Naive thymus-derived CD4-positive, alpha-beta T cell (primary cell): ENCODE measurements around the gene NEAT1. TPM values are rescaled to one million over a fixed set of nuclear protein-coding genes. Genes with fewer than 3 reads are reported as not detected.

ENCODE experiments used
- ATAC-seq: fragments of 150-1000 bp; cut with Tn5 transposase; 2 replicates; pipeline ENCODE4 v1.10.0; 2021; ENCODE audit warnings: mild to moderate bottlenecking, moderate library complexity
- CTCF ChIA-PET: fragments of 350-600 bp; sonication (Branson Sonifier 250); formaldehyde crosslinking; loops from one replicate; lab custom pipeline; 2021; ENCODE audit warnings: antibody characterized with exemption; lab: Charles Lee
- POLR2A ChIA-PET: fragments of 350-600 bp; sonication (Branson Sonifier 250); formaldehyde crosslinking; loops from one replicate; lab custom pipeline; 2021; ENCODE audit warnings: antibody characterized with exemption, inconsistent platforms; lab: Charles Lee
- DNase-seq, 9 donors: peaks; one replicate each; pipeline versions ENCODE4 v3.0.0 to v3.0.0-alpha.2; 2020 to 2022; ENCODE audit warnings: mixed read lengths in 1 of 9
- H3K27ac ChIP-seq: one replicate; pipeline ENCODE4 v1.7.0; 2013; ENCODE audit warnings: mild to moderate bottlenecking, low read depth, low read length, moderate library complexity
- H3K27me3 ChIP-seq, 2 donors: one replicate each; pipeline ENCODE4 v1.7.0; 2013; ENCODE audit warnings: low read length in 2 of 2, mild to moderate bottlenecking in 2 of 2, moderate library complexity in 2 of 2; ENCODE audit not compliant: control insufficient read depth in 2 of 2, insufficient read depth in 2 of 2
- H3K36me3 ChIP-seq, 3 experiments: 1 replicate in 2 of 3; 2 replicates in 1 of 3; pipeline ENCODE4 v1.7.0; 2013; ENCODE audit warnings: low read length in 3 of 3, mild to moderate bottlenecking in 3 of 3, moderate library complexity in 1 of 3; ENCODE audit not compliant: insufficient read depth in 3 of 3, control insufficient read depth in 2 of 3
- H3K4me1 ChIP-seq, 2 donors: one replicate each; pipeline ENCODE4 v1.7.0; 2013; ENCODE audit warnings: low read length in 2 of 2, mild to moderate bottlenecking in 2 of 2, moderate library complexity in 1 of 2; ENCODE audit not compliant: control insufficient read depth in 2 of 2, insufficient read depth in 2 of 2
- H3K4me3 ChIP-seq: 2 replicates; pipeline ENCODE4 v1.7.0; 2013; ENCODE audit warnings: mild to moderate bottlenecking, low read length
- H3K9me3 ChIP-seq, 3 experiments: 1 replicate in 2 of 3; 2 replicates in 1 of 3; pipeline ENCODE4 v1.7.0; 2013; ENCODE audit warnings: low read length in 3 of 3; ENCODE audit not compliant: control insufficient read depth in 2 of 3
- H3K27ac Mint-ChIP-seq, 9 donors: one replicate each; pipeline ENCODE4 v1.8.0; 2020 to 2022; ENCODE audit warnings: mixed read lengths in 9 of 9, mild to moderate bottlenecking in 8 of 9, moderate library complexity in 5 of 9, inconsistent platforms in 2 of 9
- H3K27me3 Mint-ChIP-seq, 5 donors: one replicate each; pipeline ENCODE4 v1.8.0; 2021 to 2022; ENCODE audit warnings: mixed read lengths in 5 of 5, mild to moderate bottlenecking in 1 of 5
- H3K36me3 Mint-ChIP-seq, 5 donors: one replicate each; pipeline ENCODE4 v1.8.0; 2020 to 2022; ENCODE audit warnings: mixed read lengths in 5 of 5, mild to moderate bottlenecking in 3 of 5, inconsistent platforms in 1 of 5
- H3K4me1 Mint-ChIP-seq, 7 donors: one replicate each; pipeline ENCODE4 v1.8.0; 2020 to 2022; ENCODE audit warnings: mixed read lengths in 7 of 7, mild to moderate bottlenecking in 3 of 7, inconsistent platforms in 1 of 7
- H3K4me3 Mint-ChIP-seq, 10 donors: one replicate each; pipeline ENCODE4 v1.8.0; 2020 to 2022; ENCODE audit warnings: mild to moderate bottlenecking in 10 of 10, mixed read lengths in 10 of 10, moderate library complexity in 6 of 10, inconsistent platforms in 2 of 10
- H3K9me3 Mint-ChIP-seq, 11 donors: one replicate each; pipeline ENCODE4 v1.8.0; 2020 to 2022; ENCODE audit warnings: mixed read lengths in 11 of 11, mild to moderate bottlenecking in 4 of 11, inconsistent platforms in 1 of 11, moderate library complexity in 1 of 11
- intact Hi-C, 2 donors: fragments of 100-400 bp; cut with micrococcal nuclease; formaldehyde crosslinking; loops; one replicate each; pipeline ENCODE4 v1.15.1; 2023
- polyA plus RNA-seq, 2 donors: library from polyadenylated mRNA; unstranded; fragments of 300-500 nt; fragmentation: Illumina TruSeq; gene quantifications; one replicate each; pipeline ENCODE4 v1.2.3, GENCODE V29; 2021
- total RNA-seq, 6 experiments: library from RNA in 5 of 6; stranded (reverse) in 5 of 6; gene quantifications; 1 replicate in 5 of 6; 2 replicates in 1 of 6; pipeline ENCODE4 v1.2.3 and lab custom pipeline; 2021 to 2026

NEAT1 gene
- total and polyA plus RNA-seq, 7 experiments from 2014 or later: 2.5 to 1,454 (median 401) TPM

DNA sequence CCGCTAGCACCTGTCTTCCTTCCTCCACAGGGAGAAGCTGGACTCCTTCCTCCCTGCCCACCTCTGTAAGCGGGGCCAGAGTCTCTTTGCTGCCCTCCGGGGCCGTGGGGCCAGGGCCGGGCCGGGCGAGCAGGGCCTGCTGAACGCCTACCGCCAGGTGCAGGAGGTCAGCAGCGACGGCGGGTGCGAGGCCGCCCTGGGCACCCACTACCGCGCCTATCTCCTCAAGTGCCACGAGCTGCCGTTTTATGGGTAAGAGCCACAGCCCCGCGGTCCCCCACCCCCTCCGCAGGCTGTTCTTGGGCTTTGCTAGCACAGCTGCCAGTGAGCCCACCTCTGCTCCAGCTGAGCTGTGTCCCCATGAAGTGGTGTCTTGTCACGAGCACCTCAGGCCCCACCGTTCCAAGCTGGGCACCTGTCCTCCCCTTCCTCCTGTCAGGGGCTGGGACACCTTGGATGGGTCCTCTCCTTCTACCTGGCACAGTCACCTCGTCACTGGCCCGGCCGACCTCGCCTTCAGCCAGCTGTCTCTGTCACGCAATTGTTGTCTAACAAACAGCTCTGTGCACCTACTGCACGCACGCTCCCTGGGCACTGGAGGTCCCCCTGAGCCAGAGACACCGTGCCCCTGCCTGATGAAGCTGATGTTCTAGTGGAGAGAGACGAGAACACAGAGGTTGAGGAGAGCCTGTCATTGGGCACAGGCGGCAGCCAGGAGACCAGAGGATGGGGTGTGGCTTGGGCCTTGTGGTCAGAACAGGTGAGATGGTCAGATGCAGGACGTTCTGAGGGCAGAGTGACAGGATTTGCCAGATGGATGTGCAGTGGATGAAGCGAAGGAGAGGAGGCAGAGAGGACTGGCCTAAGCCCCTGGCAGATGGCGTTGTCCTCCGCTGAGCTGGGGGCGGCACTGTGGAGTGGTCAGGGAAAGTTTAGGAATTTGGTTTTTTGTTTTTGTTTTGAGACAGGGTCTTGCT lies 25.5 kb upstream of the NEAT1 start:
- Mint-ChIP-seq H3K27ac (peak overlapping the region in 3 of 9 donors; percentile 38 to 45 (median 43)), H3K36me3 (peaks cover 0 to 21% (median 4%) of the 10 kb centered on the region in 5 donors), H3K4me3 (no peak overlapping the region), H3K27me3 (no peaks in the 10 kb centered on the region), H3K4me1 (peaks cover 0 to 8% (median 4%) of the 10 kb centered on the region in 7 donors), H3K9me3 (peaks cover 0 to 2% (median 0%) of the 10 kb centered on the region in 11 donors)
- ATAC-seq (no peak), DNase-seq (no peak)
- intact Hi-C loops: no loop called here
- no peak overlapping the region for H3K27ac ChIP-seq
- H3K9me3 ChIP-seq: no peaks in the 10 kb centered on the region
- CTCF ChIA-PET: no interaction called here
- peaks cover 0 to 89% (median 13%) of the 10 kb centered on the region in 3 experiments for H3K36me3 ChIP-seq
- POLR2A ChIA-PET: interaction anchor here (0.6 to 1.3 kb wide), 5 partner anchors 10 to 130 kb away, joined by 3 to 4 read pairs (median 3); no protein-coding TSS in a partner anchor
- no peaks in the 10 kb centered on the region for H3K27me3 ChIP-seq
- H3K4me3 ChIP-seq: no peak overlapping the region
- H3K4me1 ChIP-seq: peaks cover 0 to 3% of the 10 kb centered on the region in 2 donors

DNA sequence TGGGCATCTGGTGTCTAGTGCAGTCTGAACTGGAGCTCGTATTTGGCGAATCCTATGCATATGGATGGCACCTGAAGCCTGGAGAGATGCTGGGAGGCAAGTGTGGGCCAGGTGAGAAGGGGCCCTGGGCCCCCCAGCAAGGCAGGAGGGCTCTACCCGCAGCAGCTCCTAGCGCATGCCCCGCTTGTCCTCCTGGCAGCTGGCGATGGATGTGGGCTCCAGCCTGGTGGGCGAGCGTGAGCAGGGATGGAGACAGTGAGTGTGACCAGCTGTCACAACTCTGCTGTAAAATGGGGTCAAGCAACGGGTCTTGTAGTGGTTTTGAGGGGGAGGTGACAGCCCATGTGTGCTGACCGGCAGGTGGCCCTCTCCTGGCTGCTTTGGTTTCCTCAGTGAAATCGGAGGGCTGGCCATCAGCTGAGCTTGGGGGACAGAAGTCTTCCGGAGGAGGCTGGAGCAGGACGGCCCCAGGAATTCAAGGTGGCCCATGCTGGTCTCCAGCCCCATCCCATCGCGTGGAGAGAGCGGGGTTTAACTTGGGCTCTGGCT lies 24.2 kb upstream of the NEAT1 start:
- Histone ChIP-seq H3K4me3 (no peak overlapping the region), H3K9me3 (no peaks in the 10 kb centered on the region), H3K36me3 (peaks cover 0 to 86% (median 8%) of the 10 kb centered on the region in 3 experiments), H3K4me1 (peaks cover under 1 to 1% of the 10 kb centered on the region in 2 donors), H3K27me3 (no peaks in the 10 kb centered on the region), H3K27ac (no peak overlapping the region)
- CTCF ChIA-PET: interaction anchor here (1.0 kb wide), 1 partner anchor 10 kb away, joined by 3 read pairs; no protein-coding TSS in a partner anchor
- Mint-ChIP-seq H3K27ac (peak overlapping the region in 3 of 9 donors; percentile 17 to 54 (median 19)), H3K36me3 (peaks cover 0 to 26% (median 4%) of the 10 kb centered on the region in 5 donors), H3K9me3 (peaks cover 0 to 2% (median 0%) of the 10 kb centered on the region in 11 donors), H3K4me3 (no peak overlapping the region), H3K27me3 (no peaks in the 10 kb centered on the region), H3K4me1 (peaks cover 2 to 7% (median 3%) of the 10 kb centered on the region in 7 donors)
- intact Hi-C loops: no loop called here
- DNase-seq (no peak), ATAC-seq (no peak)
- POLR2A ChIA-PET: interaction anchor here (1.3 kb wide), 1 partner anchor 13 kb away, joined by 4 read pairs; no protein-coding TSS in a partner anchor

DNA sequence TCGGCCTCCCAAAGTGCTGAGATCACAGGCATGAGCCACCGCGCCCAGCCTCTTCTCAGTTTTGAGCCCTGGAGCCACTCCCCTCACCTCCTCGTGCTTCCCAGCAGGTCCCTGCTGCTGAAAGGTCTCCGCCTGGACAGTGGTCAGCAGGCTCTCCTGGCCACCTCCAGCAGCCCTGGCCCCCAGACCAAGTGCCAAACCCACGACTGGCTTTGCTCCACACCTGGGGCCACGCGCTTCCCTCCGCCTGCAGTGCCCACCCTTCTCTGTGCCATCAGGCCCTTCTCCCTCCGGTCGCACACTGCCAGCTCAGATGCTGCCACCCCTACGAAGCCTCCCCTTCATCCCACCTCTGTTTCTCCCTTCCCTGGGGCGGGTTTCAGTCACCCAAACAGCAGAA lies 23.3 kb upstream of the NEAT1 start:
- ATAC-seq: no peak
- H3K4me3 ChIP-seq: no peak overlapping the region
- Mint-ChIP-seq H3K36me3 (peaks cover 0 to 26% (median 4%) of the 10 kb centered on the region in 5 donors), H3K4me3 (no peak overlapping the region), H3K27me3 (no peaks in the 10 kb centered on the region), H3K9me3 (peaks cover 0 to 2% (median 0%) of the 10 kb centered on the region in 11 donors), H3K4me1 (peaks cover 4 to 11% (median 8%) of the 10 kb centered on the region in 7 donors), H3K27ac (no peak overlapping the region)
- intact Hi-C loops: no loop called here
- H3K36me3 ChIP-seq: peaks cover 0 to 86% (median 8%) of the 10 kb centered on the region in 3 experiments
- H3K9me3 ChIP-seq: no peaks in the 10 kb centered on the region
- peaks cover 3 to 7% of the 10 kb centered on the region in 2 donors for H3K4me1 ChIP-seq
- no peaks in the 10 kb centered on the region for H3K27me3 ChIP-seq
- no peak for DNase-seq
- no peak overlapping the region for H3K27ac ChIP-seq
- ChIA-PET POLR2A (interaction anchor here (0.5 kb wide), 1 partner anchor 120 kb away, joined by 3 read pairs; no protein-coding TSS in a partner anchor), CTCF (no interaction called here)

DNA sequence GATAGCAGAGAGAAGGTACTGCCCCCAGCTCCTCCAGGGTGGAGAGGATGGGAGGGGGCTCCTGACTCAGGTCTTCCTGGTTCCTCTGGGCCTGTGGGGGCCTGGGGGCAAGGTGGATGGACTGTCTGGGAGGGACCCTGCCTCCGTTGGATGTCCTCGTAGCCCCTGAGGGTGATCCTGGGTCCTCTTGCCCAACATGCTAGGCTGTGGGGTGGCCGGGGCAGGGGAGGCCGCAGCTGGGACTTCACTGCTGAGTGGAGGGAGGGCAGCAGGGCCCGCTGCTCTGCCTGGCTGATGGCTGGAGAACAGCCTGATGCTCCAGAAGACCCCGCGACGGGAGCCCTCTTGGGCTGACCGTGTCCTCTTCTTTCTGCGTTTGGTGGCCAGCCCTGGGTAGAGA lies 22.8 kb upstream of the NEAT1 start:
- no peak for ATAC-seq
- intact Hi-C loops: no loop called here
- Mint-ChIP-seq H3K9me3 (peaks cover 0 to 2% (median 0%) of the 10 kb centered on the region in 11 donors), H3K27me3 (no peaks in the 10 kb centered on the region), H3K36me3 (peaks cover 0 to 26% (median 4%) of the 10 kb centered on the region in 5 donors), H3K27ac (no peak overlapping the region), H3K4me3 (no peak overlapping the region), H3K4me1 (peaks cover 4 to 12% (median 10%) of the 10 kb centered on the region in 7 donors)
- no peak for DNase-seq
- H3K36me3 ChIP-seq: peaks cover 0 to 86% (median 8%) of the 10 kb centered on the region in 3 experiments
- CTCF ChIA-PET: no interaction called here
- H3K4me3 ChIP-seq: no peak overlapping the region
- H3K4me1 ChIP-seq: peaks cover 3 to 7% of the 10 kb centered on the region in 2 donors
- no peak overlapping the region for H3K27ac ChIP-seq
- POLR2A ChIA-PET: interaction anchor here (0.5 kb wide), 1 partner anchor 119 kb away, joined by 3 read pairs; no protein-coding TSS in a partner anchor
- no peaks in the 10 kb centered on the region for H3K27me3 ChIP-seq
- H3K9me3 ChIP-seq: no peaks in the 10 kb centered on the region

DNA sequence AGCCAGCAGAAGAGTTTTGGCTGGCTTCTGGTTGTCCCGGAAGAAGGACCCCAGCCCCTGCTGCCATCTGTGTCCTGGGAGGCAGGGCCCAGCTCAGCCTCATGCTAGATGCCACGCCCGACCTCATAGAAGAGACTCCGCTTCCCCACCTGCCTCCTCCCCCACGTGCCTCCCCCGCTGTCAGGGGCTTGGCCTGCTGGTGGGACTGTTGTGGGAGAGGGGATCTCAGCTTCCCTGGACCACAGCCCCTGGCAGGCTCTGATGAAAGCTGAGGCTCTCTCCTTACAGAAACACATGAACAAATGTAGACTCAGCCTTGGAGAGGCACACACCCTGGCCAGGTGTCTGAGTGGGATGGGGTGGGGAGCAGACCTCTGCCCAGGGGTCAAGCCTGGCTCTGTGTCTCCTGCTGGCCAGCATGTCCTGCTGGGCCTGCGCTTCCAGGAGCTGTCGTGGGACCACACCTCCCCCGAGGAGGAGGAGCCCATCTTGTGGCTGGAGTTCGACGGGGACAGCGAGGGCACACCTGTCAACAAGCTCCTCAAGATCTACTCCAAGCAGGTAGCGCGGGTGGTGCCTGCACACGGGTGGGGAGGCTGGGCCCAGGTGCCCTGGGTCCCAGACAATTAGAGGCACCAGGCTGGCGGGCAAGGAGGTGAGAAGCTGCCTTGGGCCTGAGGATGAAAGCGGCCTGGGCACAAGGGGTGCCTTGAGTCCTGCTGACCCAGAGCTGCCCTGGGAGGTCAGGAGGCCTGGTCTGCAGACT lies 22.1 kb upstream of the NEAT1 start:
- Mint-ChIP-seq H3K27ac (no peak overlapping the region), H3K36me3 (peaks cover 0 to 26% (median 4%) of the 10 kb centered on the region in 5 donors), H3K4me1 (peaks cover 4 to 12% (median 10%) of the 10 kb centered on the region in 7 donors), H3K27me3 (no peaks in the 10 kb centered on the region), H3K4me3 (no peak overlapping the region), H3K9me3 (peaks cover 0 to 2% (median 0%) of the 10 kb centered on the region in 11 donors)
- intact Hi-C loops: no loop called here
- Histone ChIP-seq H3K4me1 (peaks cover 3 to 7% of the 10 kb centered on the region in 2 donors), H3K27me3 (no peaks in the 10 kb centered on the region), H3K36me3 (peaks cover 0 to 88% (median 7%) of the 10 kb centered on the region in 3 experiments), H3K27ac (no peak overlapping the region), H3K4me3 (no peak overlapping the region), H3K9me3 (no peaks in the 10 kb centered on the region)
- DNase-seq: no peak
- no peak for ATAC-seq
- ChIA-PET POLR2A (interaction anchor here (0.8 kb wide), 1 partner anchor 12 kb away, joined by 3 read pairs; no protein-coding TSS in a partner anchor), CTCF (no interaction called here)
